NCI-H69 (cell line): ENCODE results near the gene KRTAP20-2.

Experiments used
- DNase-seq: peaks from one replicate; lab custom pipeline; 2025; lab: John Stamatoyannopoulos, UW

KRTAP20-2 gene

GRCh38 chr21:30674312-30674711, 39.3 kb downstream of the KRTAP20-2 start:
- peak; percentile 3 for DNase-seq

- DNase-seq, result no peak
Observed at GRCh38 chr21:30676737-30677136, 41.7 kb downstream of the KRTAP20-2 start.

- no peak for DNase-seq
Observed at GRCh38 chr21:30680586-30680985, 45.6 kb downstream of the KRTAP20-2 start.

GRCh38 chr21:30684506-30684905, 49.5 kb downstream of the KRTAP20-2 start:
- DNase-seq, result no peak
